NCI-H1694 (cell line): ENCODE measurements around the gene UNC13A.
A peak's percentile ranks its signal among the peaks of the same experiment; 100 is the strongest.
"Not testable (repeated sequence)": the region's sequence is repeated elsewhere in the genome, so short reads cannot be mapped to it uniquely, and the experiment has no call there.

Source experiments
- DNase-seq: peaks from one replicate; lab custom pipeline; 2025; lab: John Stamatoyannopoulos, UW

Gene UNC13A

GRCh38 chr19:17570291-17570690, 117.9 kb downstream of the UNC13A start:
- not testable (repeated sequence) for DNase-seq

- DNase-seq: no peak
Measured at GRCh38 chr19:17567940-17568339, 120.2 kb downstream of the UNC13A start.

GRCh38 chr19:17565611-17566010, 122.5 kb downstream of the UNC13A start:
- DNase-seq: no peak

- DNase-seq: no peak
Measured at GRCh38 chr19:17564781-17565180, 123.4 kb downstream of the UNC13A start.

- no peak for DNase-seq
Measured at GRCh38 chr19:17562561-17562960, 125.6 kb downstream of the UNC13A start.

- no peak for DNase-seq
Measured at GRCh38 chr19:17562097-17562496, 126.1 kb downstream of the UNC13A start.

GRCh38 chr19:17560205-17560595, 128.0 kb downstream of the UNC13A start:
- DNase-seq: no peak

- DNase-seq: no peak
Measured at GRCh38 chr19:17557466-17557865, 130.7 kb downstream of the UNC13A start.

GRCh38 chr19:17556995-17557394, 131.2 kb downstream of the UNC13A start:
- DNase-seq: no peak

GRCh38 chr19:17555929-17556813, 132.0 kb downstream of the UNC13A start:
- no peak for DNase-seq

GRCh38 chr19:17555480-17555928, 132.7 kb downstream of the UNC13A start, which contains the start of gene COLGALT1:
TSS of gene COLGALT1 (plus strand) at chr19:17555649. CDS start at chr19:17555714, 65 bp downstream.
- peak; percentile 80 for DNase-seq

GRCh38 chr19:17554968-17555479, 133.1 kb downstream of the UNC13A start:
- DNase-seq: no peak

- peak; percentile 24 for DNase-seq
Measured at GRCh38 chr19:17553256-17553655, 134.9 kb downstream of the UNC13A start.

- not testable (repeated sequence) for DNase-seq
Measured at GRCh38 chr19:17552735-17553134, 135.4 kb downstream of the UNC13A start.
